Measurements from ENCODE around the gene DHRS2. TPM values are rescaled to one million over a fixed set of nuclear protein-coding genes. Genes with fewer than 3 reads are reported as not detected.

Gene DHRS2
- total and polyA plus RNA-seq, 2 of the 13 experiments (the other 11 are each of a cell fraction or from before 2014, with no cell fraction given): 1,621 to 3,021 TPM

DNA sequence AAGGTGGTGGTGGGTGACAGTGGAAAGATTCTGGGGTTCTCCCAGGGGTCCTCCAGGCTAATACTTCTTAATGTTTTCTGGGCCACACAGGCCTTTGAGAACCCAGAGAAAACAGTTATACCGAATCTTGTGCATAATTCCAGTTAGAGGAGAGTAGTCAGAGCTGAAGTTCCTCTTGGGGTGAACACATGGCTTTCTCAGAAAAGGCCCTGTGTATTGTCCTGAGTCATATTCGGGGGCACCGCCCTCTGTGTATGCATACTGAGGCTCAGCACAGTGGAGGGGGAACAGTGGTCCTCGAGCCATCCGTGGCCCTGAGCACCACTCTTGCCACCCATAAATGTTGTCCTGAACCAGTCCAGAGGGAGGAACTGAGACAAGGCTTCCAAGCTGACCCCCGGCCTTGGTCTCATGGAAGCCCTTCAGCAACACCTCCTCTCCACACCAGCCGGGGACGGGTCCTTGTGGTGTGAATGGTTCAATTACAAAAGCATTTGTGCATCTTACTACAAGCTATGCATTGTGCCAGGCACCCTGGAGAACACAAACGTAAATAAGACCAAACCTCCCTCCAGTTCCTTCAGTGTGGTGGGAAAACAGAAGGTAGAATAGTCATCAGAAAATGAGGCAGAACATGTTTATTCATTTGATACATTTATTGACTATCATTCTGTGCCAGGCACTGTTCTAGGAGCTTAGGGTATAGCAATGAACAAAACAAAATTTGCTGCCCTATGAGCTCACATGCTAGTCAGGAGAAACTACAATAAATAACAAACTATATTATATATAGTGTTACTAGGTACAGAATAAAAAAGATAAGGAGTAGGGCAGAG, 9.9 kb downstream of the DHRS2 start (continued):
- TF ChIP-seq, protein P1, sequence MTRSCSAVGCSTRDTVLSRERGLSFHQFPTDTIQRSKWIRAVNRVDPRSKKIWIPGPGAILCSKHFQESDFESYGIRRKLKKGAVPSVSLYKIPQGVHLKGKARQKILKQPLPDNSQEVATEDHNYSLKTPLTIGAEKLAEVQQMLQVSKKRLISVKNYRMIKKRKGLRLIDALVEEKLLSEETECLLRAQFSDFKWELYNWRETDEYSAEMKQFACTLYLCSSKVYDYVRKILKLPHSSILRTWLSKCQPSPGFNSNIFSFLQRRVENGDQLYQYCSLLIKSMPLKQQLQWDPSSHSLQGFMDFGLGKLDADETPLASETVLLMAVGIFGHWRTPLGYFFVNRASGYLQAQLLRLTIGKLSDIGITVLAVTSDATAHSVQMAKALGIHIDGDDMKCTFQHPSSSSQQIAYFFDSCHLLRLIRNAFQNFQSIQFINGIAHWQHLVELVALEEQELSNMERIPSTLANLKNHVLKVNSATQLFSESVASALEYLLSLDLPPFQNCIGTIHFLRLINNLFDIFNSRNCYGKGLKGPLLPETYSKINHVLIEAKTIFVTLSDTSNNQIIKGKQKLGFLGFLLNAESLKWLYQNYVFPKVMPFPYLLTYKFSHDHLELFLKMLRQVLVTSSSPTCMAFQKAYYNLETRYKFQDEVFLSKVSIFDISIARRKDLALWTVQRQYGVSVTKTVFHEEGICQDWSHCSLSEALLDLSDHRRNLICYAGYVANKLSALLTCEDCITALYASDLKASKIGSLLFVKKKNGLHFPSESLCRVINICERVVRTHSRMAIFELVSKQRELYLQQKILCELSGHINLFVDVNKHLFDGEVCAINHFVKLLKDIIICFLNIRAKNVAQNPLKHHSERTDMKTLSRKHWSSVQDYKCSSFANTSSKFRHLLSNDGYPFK (CRISPR knock-in tag; IDR thresholded peaks at IDR 0.05; ENCODE audit: borderline replicate concordance): no peak; the same call in 1 of the 2 replicates
- TF ChIP-seq POLR2A (IDR thresholded peaks at IDR 0.05; ENCODE audit: insufficient read depth in 1 of 2, low read depth in 2 of 2, low read length in 2 of 2): peak in 1 of 2 experiments; percentile 83; a peak in 2 of 4 replicates
- TF ChIP-seq DNMT3B (CRISPR knock-in tag; conservative IDR thresholded peaks at IDR 0.05): no peak
- no peak for TF ChIP-seq EED (CRISPR knock-in tag; IDR thresholded peaks at IDR 0.05)
- no peak for TF ChIP-seq ZNF615 (CRISPR knock-in tag; IDR thresholded peaks at IDR 0.05; ENCODE audit: borderline replicate concordance)
- TF ChIP-seq FOXK2 (IDR thresholded peaks at IDR 0.05): peak; percentile 43; the same call in 1 of the 2 replicates
- TF ChIP-seq ZNF296 (CRISPR knock-in tag; conservative IDR thresholded peaks at IDR 0.05): no peak
- no peak for TF ChIP-seq ZNF556 (CRISPR knock-in tag; IDR thresholded peaks at IDR 0.05; ENCODE audit: borderline replicate concordance)
- no peak for TF ChIP-seq PCBP2 (optimal IDR thresholded peaks at IDR 0.05; ENCODE audit: low read depth, low read length, poor library complexity, severe bottlenecking)
- no peak for TF ChIP-seq ZNF577 (CRISPR knock-in tag; IDR thresholded peaks at IDR 0.05; ENCODE audit: borderline replicate concordance, low read depth)
- TF ChIP-seq, protein P2, sequence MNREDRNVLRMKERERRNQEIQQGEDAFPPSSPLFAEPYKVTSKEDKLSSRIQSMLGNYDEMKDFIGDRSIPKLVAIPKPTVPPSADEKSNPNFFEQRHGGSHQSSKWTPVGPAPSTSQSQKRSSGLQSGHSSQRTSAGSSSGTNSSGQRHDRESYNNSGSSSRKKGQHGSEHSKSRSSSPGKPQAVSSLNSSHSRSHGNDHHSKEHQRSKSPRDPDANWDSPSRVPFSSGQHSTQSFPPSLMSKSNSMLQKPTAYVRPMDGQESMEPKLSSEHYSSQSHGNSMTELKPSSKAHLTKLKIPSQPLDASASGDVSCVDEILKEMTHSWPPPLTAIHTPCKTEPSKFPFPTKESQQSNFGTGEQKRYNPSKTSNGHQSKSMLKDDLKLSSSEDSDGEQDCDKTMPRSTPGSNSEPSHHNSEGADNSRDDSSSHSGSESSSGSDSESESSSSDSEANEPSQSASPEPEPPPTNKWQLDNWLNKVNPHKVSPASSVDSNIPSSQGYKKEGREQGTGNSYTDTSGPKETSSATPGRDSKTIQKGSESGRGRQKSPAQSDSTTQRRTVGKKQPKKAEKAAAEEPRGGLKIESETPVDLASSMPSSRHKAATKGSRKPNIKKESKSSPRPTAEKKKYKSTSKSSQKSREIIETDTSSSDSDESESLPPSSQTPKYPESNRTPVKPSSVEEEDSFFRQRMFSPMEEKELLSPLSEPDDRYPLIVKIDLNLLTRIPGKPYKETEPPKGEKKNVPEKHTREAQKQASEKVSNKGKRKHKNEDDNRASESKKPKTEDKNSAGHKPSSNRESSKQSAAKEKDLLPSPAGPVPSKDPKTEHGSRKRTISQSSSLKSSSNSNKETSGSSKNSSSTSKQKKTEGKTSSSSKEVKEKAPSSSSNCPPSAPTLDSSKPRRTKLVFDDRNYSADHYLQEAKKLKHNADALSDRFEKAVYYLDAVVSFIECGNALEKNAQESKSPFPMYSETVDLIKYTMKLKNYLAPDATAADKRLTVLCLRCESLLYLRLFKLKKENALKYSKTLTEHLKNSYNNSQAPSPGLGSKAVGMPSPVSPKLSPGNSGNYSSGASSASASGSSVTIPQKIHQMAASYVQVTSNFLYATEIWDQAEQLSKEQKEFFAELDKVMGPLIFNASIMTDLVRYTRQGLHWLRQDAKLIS (CRISPR knock-in tag; IDR thresholded peaks at IDR 0.05): peak; percentile 93; the same call in 1 of the 2 replicates
- TF ChIP-seq SNAPC2 (CRISPR knock-in tag; IDR thresholded peaks at IDR 0.05): no peak
- TF ChIP-seq ZNF460 (CRISPR knock-in tag; IDR thresholded peaks at IDR 0.05; ENCODE audit: borderline replicate concordance): no peak
- TF ChIP-seq ZNF552 (CRISPR knock-in tag; IDR thresholded peaks at IDR 0.05; ENCODE audit: borderline replicate concordance): no peak
- peak; percentile 93 for TF ChIP-seq HNRNPK (IDR thresholded peaks at IDR 0.05; ENCODE audit: low read depth, low read length, poor library complexity, severe bottlenecking)
- no peak for TF ChIP-seq SKI (IDR thresholded peaks at IDR 0.05; ENCODE audit: partially characterized antibody)
- TF ChIP-seq MATR3 (CRISPR knock-in tag; IDR thresholded peaks at IDR 0.05): no peak
- no peak for TF ChIP-seq HOXD1 (CRISPR knock-in tag; IDR thresholded peaks at IDR 0.05)
- TF ChIP-seq CBX2 (IDR thresholded peaks at IDR 0.05; ENCODE audit: low read depth, low read length): no peak
- no peak for TF ChIP-seq CBX2 (CRISPR knock-in tag; IDR thresholded peaks at IDR 0.05; ENCODE audit: low read depth)
- TF ChIP-seq FOXA3 (CRISPR knock-in tag; IDR thresholded peaks at IDR 0.05): 0 out of 2 replicates have a peak, but pooled peaks have one; percentile 5
- TF ChIP-seq TBX2 (CRISPR knock-in tag; IDR thresholded peaks at IDR 0.05; ENCODE audit: borderline replicate concordance): no peak
- no peak for TF ChIP-seq SAP130 (CRISPR knock-in tag; IDR thresholded peaks at IDR 0.05; ENCODE audit: low read depth)
- TF ChIP-seq, protein P3, sequence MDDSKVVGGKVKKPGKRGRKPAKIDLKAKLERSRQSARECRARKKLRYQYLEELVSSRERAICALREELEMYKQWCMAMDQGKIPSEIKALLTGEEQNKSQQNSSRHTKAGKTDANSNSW (CRISPR knock-in tag; IDR thresholded peaks at IDR 0.05; ENCODE audit: borderline replicate concordance): no peak; the same call in 1 of the 2 replicates
- TF ChIP-seq TARDBP (CRISPR knock-in tag; IDR thresholded peaks at IDR 0.05): no peak

Measured in HepG2 (cell line).